Measurements from ENCODE around the gene CDIP1.

GRCh38 chr16:4570086-4570485 is 31.5 kb upstream of the CDIP1 start:
- TF ChIP-seq GATA2 (IDR thresholded peaks at IDR 0.05; ENCODE audit: low read depth, low read length), result no peak
- no peak for TF ChIP-seq GATA3 (IDR thresholded peaks at IDR 0.05; ENCODE audit: low read depth, low read length)

Data from SH-SY5Y (cell line).